ENCODE data around the gene NCOA6.

- TF ChIP-seq CTCF (conservative IDR thresholded peaks at IDR 0.05 in 1 of 2, IDR thresholded peaks at IDR 0.05 in 1 of 2; ENCODE audit: low read depth in 1 of 2, low read length in 2 of 2) (no peak), EZH2 (IDR thresholded peaks at IDR 0.05; ENCODE audit: low read length, missing control alignments) (no peak)
These were observed 121.9 kb downstream of the NCOA6 start for GRCh38 chr20:34703424-34704176.
